PC-9 (cell line): ENCODE measurements around the gene EVI5L. TPM values are rescaled to one million over a fixed set of nuclear protein-coding genes. Genes with fewer than 3 reads are reported as not detected.

ENCODE experiments used
- BruUV-seq: library from RNA; stranded (reverse); fragments of 400-500 nt; replicated peaks from 2 replicates; lab custom pipeline; 2021; lab: Mats Ljungman, UMichigan
- CTCF ChIA-PET: fragments of 300-600 bp; sonication (Branson Sonifier 250); formaldehyde crosslinking; loops from one replicate; lab custom pipeline; 2022; ENCODE audit warnings: antibody characterized with exemption; lab: Charles Lee
- POLR2A ChIA-PET: fragments of 300-600 bp; sonication (Branson Sonifier 250); formaldehyde crosslinking; loops from one replicate; lab custom pipeline; 2022; ENCODE audit warnings: antibody characterized with exemption; ENCODE audit not compliant: unreplicated experiment; lab: Charles Lee
- DNase-seq, 2 experiments: peaks; one replicate each; pipeline versions ENCODE4 v3.0.0 to v3.0.0-alpha.2; 2015 to 2022; ENCODE audit warnings: mixed read lengths in 1 of 2
- H2AFZ ChIP-seq: fragments of 200-600 bp; sonication (generic); 2 replicates; pipeline ENCODE4 v1.8.1; 2017; ENCODE audit warnings: antibody characterized with exemption
- H3F3A ChIP-seq: fragments of 200-600 bp; sonication (generic); 2 replicates; pipeline ENCODE4 v1.8.1; 2017; ENCODE audit warnings: antibody characterized with exemption, mild to moderate bottlenecking, low read depth; ENCODE audit not compliant: insufficient read depth
- H3K27ac ChIP-seq: fragments of 200-600 bp; sonication (generic); 2 replicates; pipeline ENCODE4 v1.6.1; 2016; ENCODE audit warnings: mixed run types
- H3K27me3 ChIP-seq: fragments of 200-600 bp; sonication (generic); 2 replicates; pipeline ENCODE4 v1.6.1; 2016; ENCODE audit warnings: low read depth, mixed run types; ENCODE audit not compliant: insufficient read depth
- H3K36me3 ChIP-seq: fragments of 200-600 bp; sonication (generic); 2 replicates; pipeline ENCODE4 v1.6.1; 2016; ENCODE audit warnings: low read depth, mixed run types
- H3K4me1 ChIP-seq: fragments of 200-600 bp; sonication (generic); replicated peaks from 2 replicates; pipeline ENCODE4 v1.6.1; 2016; ENCODE audit warnings: mixed run types; ENCODE audit not compliant: insufficient read depth
- H3K4me2 ChIP-seq: fragments of 200-600 bp; sonication (generic); 2 replicates; pipeline ENCODE4 v1.6.1; 2017; ENCODE audit warnings: mixed run types
- H3K4me3 ChIP-seq: fragments of 200-600 bp; sonication (generic); 2 replicates; pipeline ENCODE4 v1.6.1; 2016; ENCODE audit warnings: mixed run types
- H3K79me2 ChIP-seq: fragments of 200-600 bp; sonication (generic); 2 replicates; pipeline ENCODE4 v1.6.1; 2017; ENCODE audit warnings: low read depth, mixed run types
- H3K9me2 ChIP-seq: fragments of 200-600 bp; sonication (generic); 2 replicates; pipeline ENCODE4 v1.8.1; 2017; ENCODE audit warnings: mild to moderate bottlenecking; ENCODE audit not compliant: insufficient read depth
- H3K9me3 ChIP-seq: fragments of 200-600 bp; sonication (generic); 2 replicates; pipeline ENCODE4 v1.8.1; 2016; ENCODE audit warnings: low read depth; ENCODE audit not compliant: insufficient read depth
- H4K20me1 ChIP-seq: fragments of 200-600 bp; sonication (generic); 2 replicates; pipeline ENCODE4 v1.8.1; 2017; ENCODE audit not compliant: insufficient read depth
- EZH2 ChIP-seq: fragments of 200-600 bp; sonication (generic); IDR thresholded peaks from 2 replicates; pipeline ENCODE4 v1.8.0; 2017; ENCODE audit warnings: antibody characterized with exemption, low read depth
- intact Hi-C: fragments of 100-400 bp; cut with micrococcal nuclease; formaldehyde crosslinking; loops from one replicate; pipeline ENCODE4 v1.10.0; 2022; ENCODE audit not compliant: unreplicated experiment
- total RNA-seq: library from RNA; stranded (reverse); gene quantifications from 2 replicates; pipeline ENCODE4 v1.2.3, GENCODE V29; 2021
- TF ChIP-seq, protein P1 (sequence below): fragments of 200-600 bp; sonication (generic); conservative IDR thresholded peaks from 2 replicates; pipeline ENCODE4 v1.6.1; 2017; ENCODE audit warnings: mixed run types, antibody characterized with exemption, mild to moderate bottlenecking, moderate library complexity

The EVI5L gene
- total RNA-seq, 1 experiment from 2014 or later, result 19.2 TPM

DNA sequence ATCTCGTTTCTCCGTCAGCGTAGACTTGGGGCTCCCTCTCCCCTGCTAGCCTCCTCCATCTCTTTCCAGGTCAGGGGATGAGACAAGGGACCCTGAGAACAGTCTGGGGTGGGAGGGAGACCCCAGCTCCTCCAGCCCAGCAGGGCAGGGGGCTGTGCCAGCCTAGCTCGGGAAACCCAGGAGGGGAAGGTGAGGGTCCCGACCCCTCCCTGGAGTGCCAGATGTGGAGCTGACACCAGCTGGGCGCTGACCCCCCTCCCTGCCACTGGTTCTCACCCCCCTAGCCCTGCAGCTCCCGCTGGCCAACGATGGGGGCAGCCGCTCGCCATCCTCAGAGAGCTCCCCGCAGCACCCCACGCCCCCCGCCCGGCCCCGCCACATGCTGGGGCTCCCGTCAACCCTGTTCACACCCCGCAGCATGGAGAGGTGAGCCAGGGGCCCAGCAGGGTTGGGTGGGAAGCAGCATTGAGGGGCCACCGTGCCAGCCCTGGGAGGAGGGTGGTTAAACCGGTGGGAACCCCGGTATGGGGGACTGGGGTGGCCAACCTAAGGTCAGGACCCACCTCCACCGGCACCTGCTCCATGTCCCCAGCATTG, 79.6 kb downstream of the EVI5L start:
- H3F3A ChIP-seq, result peaks cover 9% of the 10 kb centered on the region; the same call in 1 of the 2 replicates
- H2AFZ ChIP-seq, result no peak overlapping the region
- H3K27ac ChIP-seq, result no peak overlapping the region
- DNase-seq, result no peak
- no peaks in the 10 kb centered on the region for H3K9me2 ChIP-seq
- no peak overlapping the region for H3K4me3 ChIP-seq
- H3K4me2 ChIP-seq, result no peak overlapping the region
- no peaks in the 10 kb centered on the region for H3K9me3 ChIP-seq
- H3K36me3 ChIP-seq, result 0 out of 2 replicates have a peak, but pooled peaks cover 7% of the 10 kb centered on the region
- intact Hi-C loops, result no loop called here
- TF ChIP-seq, protein P1, sequence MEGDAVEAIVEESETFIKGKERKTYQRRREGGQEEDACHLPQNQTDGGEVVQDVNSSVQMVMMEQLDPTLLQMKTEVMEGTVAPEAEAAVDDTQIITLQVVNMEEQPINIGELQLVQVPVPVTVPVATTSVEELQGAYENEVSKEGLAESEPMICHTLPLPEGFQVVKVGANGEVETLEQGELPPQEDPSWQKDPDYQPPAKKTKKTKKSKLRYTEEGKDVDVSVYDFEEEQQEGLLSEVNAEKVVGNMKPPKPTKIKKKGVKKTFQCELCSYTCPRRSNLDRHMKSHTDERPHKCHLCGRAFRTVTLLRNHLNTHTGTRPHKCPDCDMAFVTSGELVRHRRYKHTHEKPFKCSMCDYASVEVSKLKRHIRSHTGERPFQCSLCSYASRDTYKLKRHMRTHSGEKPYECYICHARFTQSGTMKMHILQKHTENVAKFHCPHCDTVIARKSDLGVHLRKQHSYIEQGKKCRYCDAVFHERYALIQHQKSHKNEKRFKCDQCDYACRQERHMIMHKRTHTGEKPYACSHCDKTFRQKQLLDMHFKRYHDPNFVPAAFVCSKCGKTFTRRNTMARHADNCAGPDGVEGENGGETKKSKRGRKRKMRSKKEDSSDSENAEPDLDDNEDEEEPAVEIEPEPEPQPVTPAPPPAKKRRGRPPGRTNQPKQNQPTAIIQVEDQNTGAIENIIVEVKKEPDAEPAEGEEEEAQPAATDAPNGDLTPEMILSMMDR, result no peak
- TF ChIP-seq EZH2, result no peak
- no peaks in the 10 kb centered on the region for H3K27me3 ChIP-seq
- BruUV-seq, result no TSS peak
- ChIA-PET CTCF (no interaction called here), POLR2A (no interaction called here)
- peaks cover 8% of the 10 kb centered on the region; the same call in 1 of the 2 replicates for H3K4me1 ChIP-seq
- H4K20me1 ChIP-seq, result peaks cover 61% of the 10 kb centered on the region
- peaks cover 34% of the 10 kb centered on the region for H3K79me2 ChIP-seq

DNA sequence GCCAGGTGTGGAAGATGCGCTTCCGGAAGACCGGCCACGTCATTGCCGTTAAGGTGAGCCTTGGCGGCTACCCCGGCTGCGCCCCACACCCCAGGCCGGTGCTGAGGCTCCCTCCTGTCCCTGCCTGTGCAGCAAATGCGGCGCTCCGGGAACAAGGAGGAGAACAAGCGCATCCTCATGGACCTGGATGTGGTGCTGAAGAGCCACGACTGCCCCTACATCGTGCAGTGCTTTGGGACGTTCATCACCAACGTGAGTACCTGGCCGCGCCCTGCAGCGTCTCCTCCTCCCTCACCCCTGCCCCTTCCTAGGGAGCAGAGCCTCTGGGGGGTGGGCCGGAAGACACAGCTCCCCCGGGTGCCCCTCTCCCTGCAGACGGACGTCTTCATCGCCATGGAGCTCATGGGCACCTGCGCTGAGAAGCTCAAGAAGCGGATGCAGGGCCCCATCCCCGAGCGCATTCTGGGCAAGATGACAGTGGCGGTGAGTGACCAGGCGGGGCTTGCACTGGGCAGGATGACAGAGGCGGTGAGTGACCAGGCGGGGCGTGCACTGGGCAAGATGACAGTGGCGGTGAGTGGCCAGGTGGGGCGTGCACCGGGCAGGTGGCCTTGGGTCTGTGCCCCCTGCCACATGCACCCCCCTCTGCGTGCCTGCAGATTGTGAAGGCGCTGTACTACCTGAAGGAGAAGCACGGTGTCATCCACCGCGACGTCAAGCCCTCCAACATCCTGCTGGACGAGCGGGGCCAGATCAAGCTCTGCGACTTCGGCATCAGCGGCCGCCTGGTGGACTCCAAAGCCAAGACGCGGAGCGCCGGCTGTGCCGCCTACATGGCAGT, 80.5 kb downstream of the EVI5L start:
- Histone ChIP-seq H3K9me2 (no peaks in the 10 kb centered on the region), H4K20me1 (peaks cover 57% of the 10 kb centered on the region), H3K27ac (no peak overlapping the region), H3K4me3 (no peak overlapping the region), H3K4me2 (no peak overlapping the region), H2AFZ (no peak overlapping the region), H3K79me2 (peaks cover 24% of the 10 kb centered on the region), H3K4me1 (no peaks in the 10 kb centered on the region), H3K36me3 (0 out of 2 replicates have a peak, but pooled peaks cover 7% of the 10 kb centered on the region), H3K9me3 (no peaks in the 10 kb centered on the region), H3F3A (peaks cover 11% of the 10 kb centered on the region; the same call in 1 of the 2 replicates), H3K27me3 (peaks cover 3% of the 10 kb centered on the region; the same call in 1 of the 2 replicates)
- intact Hi-C loops, result no loop called here
- no peak for DNase-seq
- ChIA-PET POLR2A (no interaction called here), CTCF (no interaction called here)
- TF ChIP-seq EZH2, result no peak
- TF ChIP-seq, protein P1, result no peak
- BruUV-seq, result no TSS peak

DNA sequence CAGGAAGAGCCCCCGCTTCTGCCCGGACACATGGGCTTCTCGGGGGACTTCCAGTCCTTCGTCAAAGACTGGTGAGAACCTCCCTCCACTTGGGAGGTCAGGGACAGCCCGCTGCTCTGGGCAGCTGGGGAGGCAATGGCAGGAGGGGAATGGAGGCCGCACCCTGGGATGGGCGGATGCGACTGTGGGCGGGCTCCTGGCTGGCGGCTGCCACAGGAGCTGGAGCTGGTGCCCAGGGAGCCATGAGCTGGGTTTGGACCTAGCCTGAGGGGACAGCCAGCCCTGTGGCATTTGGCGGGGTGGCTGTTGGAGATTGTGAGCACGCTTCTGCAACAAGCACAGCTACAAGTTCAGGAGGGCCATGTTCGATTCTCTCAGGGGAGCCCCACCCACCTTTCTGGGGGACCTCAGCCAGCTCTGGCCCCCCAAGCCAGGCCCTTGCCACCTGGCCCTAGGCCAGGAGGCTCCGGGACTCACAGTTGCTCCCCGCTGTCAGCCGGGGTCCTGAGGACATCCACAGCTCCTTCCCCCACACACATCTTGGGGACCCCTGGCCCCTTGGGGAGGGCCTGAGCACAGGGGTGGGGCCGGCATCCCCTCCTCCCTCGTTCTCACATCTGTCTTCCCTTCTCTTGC, 81.6 kb downstream of the EVI5L start:
- H3K79me2 ChIP-seq, result peaks cover 13% of the 10 kb centered on the region
- H3K27ac ChIP-seq, result no peak overlapping the region
- no peak for TF ChIP-seq EZH2
- TF ChIP-seq, protein P1, result no peak
- 0 out of 2 replicates have a peak, but pooled peaks cover 7% of the 10 kb centered on the region for H3K36me3 ChIP-seq
- H3K4me1 ChIP-seq, result no peaks in the 10 kb centered on the region; the same call in 1 of the 2 replicates
- no peaks in the 10 kb centered on the region for H3K9me2 ChIP-seq
- H3K4me3 ChIP-seq, result no peak overlapping the region
- CTCF ChIA-PET, result no interaction called here
- H3K4me2 ChIP-seq, result no peak overlapping the region
- H3K9me3 ChIP-seq, result no peaks in the 10 kb centered on the region
- H4K20me1 ChIP-seq, result peaks cover 46% of the 10 kb centered on the region
- BruUV-seq, result no TSS peak
- intact Hi-C loops, result no loop called here
- H2AFZ ChIP-seq, result no peak overlapping the region
- no peak for DNase-seq
- peaks cover 12% of the 10 kb centered on the region; the same call in 1 of the 2 replicates for H3K27me3 ChIP-seq
- POLR2A ChIA-PET, result no interaction called here
- peaks cover 8% of the 10 kb centered on the region; the same call in 1 of the 2 replicates for H3F3A ChIP-seq
